Panc1 (cell line): ENCODE measurements around the gene CYTH4. TPM values are rescaled to one million over a fixed set of nuclear protein-coding genes. Genes with fewer than 3 reads are reported as not detected.

ENCODE experiments used
- ATAC-seq: fragments of 200-7000 bp; cut with Tn5 transposase; 2 replicates; pipeline ENCODE4 v1.9.1; 2020; ENCODE audit warnings: mild to moderate bottlenecking, moderate library complexity
- BruUV-seq: library from RNA; stranded (reverse); fragments of 400-500 nt; replicated peaks from 2 replicates; lab custom pipeline; 2021; lab: Mats Ljungman, UMichigan
- CTCF ChIA-PET: fragments of 300-600 bp; sonication (Branson Sonifier 250); formaldehyde crosslinking; loops from one replicate; lab custom pipeline; 2022; ENCODE audit warnings: antibody characterized with exemption; lab: Charles Lee
- POLR2A ChIA-PET: fragments of 300-600 bp; sonication (Branson Sonifier 250); formaldehyde crosslinking; loops from one replicate; lab custom pipeline; 2022; ENCODE audit warnings: antibody characterized with exemption; lab: Charles Lee
- DNase-seq: peaks from one replicate; pipeline ENCODE4 v3.0.0-alpha.2; 2010; ENCODE audit warnings: low read depth, low spot score
- H3K27ac ChIP-seq: 2 replicates; pipeline ENCODE4 v1.5.1; 2011; ENCODE audit warnings: mild to moderate bottlenecking, low read length, inconsistent platforms
- H3K27me3 ChIP-seq: fragments of 200-500 bp; sonication (Bioruptor generic); 2 replicates; pipeline ENCODE4 v1.6.0; 2014; ENCODE audit warnings: low read length, inconsistent platforms; ENCODE audit not compliant: control insufficient read depth, insufficient read depth
- H3K36me3 ChIP-seq: fragments of 200-500 bp; sonication (Bioruptor generic); 2 replicates; pipeline ENCODE4 v1.5.1; 2014; ENCODE audit warnings: inconsistent platforms, mild to moderate bottlenecking, low read length, moderate library complexity; ENCODE audit not compliant: control insufficient read depth, insufficient read depth
- H3K4me1 ChIP-seq: 2 replicates; pipeline ENCODE4 v1.5.1; 2011; ENCODE audit warnings: inconsistent platforms, mild to moderate bottlenecking, low read length, moderate library complexity; ENCODE audit not compliant: control insufficient read depth, insufficient read depth
- H3K4me3 ChIP-seq, 2 experiments: 2 replicates each; pipeline ENCODE4 v1.5.1; 2011 to 2012; ENCODE audit warnings: low read depth in 2 of 2, low read length in 2 of 2, mild to moderate bottlenecking in 2 of 2, inconsistent platforms in 1 of 2, moderate library complexity in 1 of 2
- H3K9me3 ChIP-seq: fragments of 200-500 bp; sonication (Bioruptor generic); 2 replicates; pipeline ENCODE4 v1.5.1; 2014; ENCODE audit warnings: low read depth, mild to moderate bottlenecking, inconsistent platforms, low read length, moderate library complexity; ENCODE audit not compliant: control insufficient read depth, insufficient read depth
- CTCF ChIP-seq: fragments of 450-650 bp; IDR thresholded peaks from 2 replicates; pipeline ENCODE4 v1.5.1; 2017; ENCODE audit warnings: mild to moderate bottlenecking
- POLR2AphosphoS5 ChIP-seq: IDR thresholded peaks from 2 replicates; pipeline ENCODE4 v1.6.1; 2012; ENCODE audit warnings: mild to moderate bottlenecking, low read depth, low read length, moderate library complexity
- REST ChIP-seq, 2 experiments: IDR thresholded peaks; 2 replicates each; pipeline ENCODE4 v1.6.1; 2011 to 2012; ENCODE audit warnings: low read depth in 2 of 2, control low read depth in 1 of 2, low read length in 1 of 2, mild to moderate bottlenecking in 1 of 2, moderate library complexity in 1 of 2; ENCODE audit not compliant: insufficient read depth in 1 of 2
- SIN3A ChIP-seq: IDR thresholded peaks from 2 replicates; pipeline ENCODE4 v1.6.1; 2012; ENCODE audit warnings: low read depth, mild to moderate bottlenecking, low read length, moderate library complexity, borderline replicate concordance; ENCODE audit not compliant: insufficient read depth
- TCF7L2 ChIP-seq: IDR thresholded peaks from 2 replicates; pipeline ENCODE4 v1.6.1; 2011; ENCODE audit warnings: mild to moderate bottlenecking, low read depth, low read length, inconsistent platforms
- in situ Hi-C: cut with HindIII; loops from 2 replicates; pipeline ENCODE4 v1.10.0; 2016; ENCODE audit warnings: low sequenced_read_pairs, low pct_unique_long_range_greater_than_20kb
- intact Hi-C: fragments of 100-400 bp; cut with micrococcal nuclease; formaldehyde crosslinking; loops from one replicate; pipeline ENCODE4 v1.10.0; 2022; ENCODE audit not compliant: unreplicated experiment
- total RNA-seq: library from RNA; stranded (reverse); gene quantifications from one replicate; pipeline ENCODE4 v1.2.1, GENCODE V29; 2021; ENCODE audit not compliant: unreplicated experiment

The CYTH4 gene
- total RNA-seq, 1 experiment from 2014 or later: 1.3 TPM

GRCh38 chr22:37362621-37363020 lies 80.3 kb downstream of the CYTH4 start:
- no peak for ATAC-seq
- BruUV-seq: no TSS peak
- intact Hi-C loops: no loop called here
- TF ChIP-seq TCF7L2: no peak
- TF ChIP-seq POLR2AphosphoS5: no peak
- TF ChIP-seq CTCF: no peak
- TF ChIP-seq REST (IDR thresholded peaks at IDR 0.05; ENCODE audit: insufficient read depth in 1 of 2, low read depth in 2 of 2, low read length in 1 of 2): no peak
- no peak for TF ChIP-seq SIN3A
- DNase-seq: no peak
- Histone ChIP-seq H3K27me3 (no peaks in the 10 kb centered on the region), H3K4me1 (no peaks in the 10 kb centered on the region), H3K27ac (no peak overlapping the region), H3K9me3 (no peaks in the 10 kb centered on the region), H3K4me3 (no peak overlapping the region), H3K36me3 (no peaks in the 10 kb centered on the region)
- ChIA-PET POLR2A (no interaction called here), CTCF (no interaction called here)
- in situ Hi-C loops: no loop called here

- Histone ChIP-seq H3K27ac (no peak overlapping the region), H3K9me3 (no peaks in the 10 kb centered on the region), H3K4me1 (no peaks in the 10 kb centered on the region), H3K36me3 (no peaks in the 10 kb centered on the region), H3K27me3 (no peaks in the 10 kb centered on the region), H3K4me3 (no peak overlapping the region)
- DNase-seq (no peak), ATAC-seq (no peak)
- ChIA-PET CTCF (no interaction called here), POLR2A (no interaction called here)
- intact Hi-C loops (no loop called here), in situ Hi-C loops (no loop called here)
- TF ChIP-seq SIN3A: no peak
- no peak for TF ChIP-seq TCF7L2
- TF ChIP-seq POLR2AphosphoS5: no peak
- TF ChIP-seq REST (IDR thresholded peaks at IDR 0.05; ENCODE audit: insufficient read depth in 1 of 2, low read depth in 2 of 2, low read length in 1 of 2): no peak
- no peak for TF ChIP-seq CTCF
- BruUV-seq: no TSS peak
Measured at GRCh38 chr22:37363261-37363992, 81.1 kb downstream of the CYTH4 start.
